Liver (tissue), 9 donors: ENCODE measurements around the gene VPS72. TPM values are rescaled to one million over a fixed set of nuclear protein-coding genes. Genes with fewer than 3 reads are reported as not detected.

ENCODE experiments used
- DNase-seq: peaks from one replicate; pipeline ENCODE4 v3.0.0-alpha.2; 2017; ENCODE audit warnings: low spot score
- H3K27ac ChIP-seq, 2 donors: one replicate each; pipeline ENCODE4 v1.7.0; 2013; ENCODE audit warnings: inconsistent platforms in 2 of 2, low read length in 2 of 2, control low read depth in 1 of 2, low read depth in 1 of 2, mild to moderate bottlenecking in 1 of 2
- H3K27me3 ChIP-seq, 4 donors: one replicate each; pipeline versions ENCODE4 v1.6.1 to v1.7.0; 2013; ENCODE audit warnings: low read length in 3 of 4, inconsistent platforms in 1 of 4, mild to moderate bottlenecking in 1 of 4, moderate library complexity in 1 of 4; ENCODE audit not compliant: control insufficient read depth in 4 of 4, insufficient read depth in 4 of 4
- H3K36me3 ChIP-seq, 4 donors: one replicate each; pipeline versions ENCODE4 v1.6.1 to v1.7.0; 2013; ENCODE audit warnings: low read length in 3 of 4, mild to moderate bottlenecking in 3 of 4, low read depth in 1 of 4, moderate library complexity in 1 of 4; ENCODE audit not compliant: control insufficient read depth in 4 of 4, insufficient read depth in 3 of 4
- H3K4me1 ChIP-seq, 4 donors: one replicate each; pipeline versions ENCODE4 v1.6.1 to v1.7.0; 2013; ENCODE audit warnings: low read length in 3 of 4, mild to moderate bottlenecking in 3 of 4, moderate library complexity in 1 of 4; ENCODE audit not compliant: control insufficient read depth in 4 of 4, insufficient read depth in 4 of 4
- H3K4me3 ChIP-seq, 3 donors: one replicate each; pipeline versions ENCODE4 v1.6.1 to v1.7.0; 2013; ENCODE audit warnings: low read length in 3 of 3, control low read depth in 1 of 3, low read depth in 1 of 3, mild to moderate bottlenecking in 1 of 3
- H3K9ac ChIP-seq, 2 donors: one replicate each; pipeline ENCODE4 v1.7.0; 2013; ENCODE audit warnings: low read length in 2 of 2, mild to moderate bottlenecking in 2 of 2, moderate library complexity in 2 of 2, control low read depth in 1 of 2, low read depth in 1 of 2
- H3K9me3 ChIP-seq, 4 donors: one replicate each; pipeline versions ENCODE4 v1.6.1 to v1.7.0; 2013; ENCODE audit warnings: low read length in 3 of 4; ENCODE audit not compliant: control insufficient read depth in 4 of 4
- ATF3 ChIP-seq: IDR thresholded peaks from 2 replicates; pipeline ENCODE4 v1.6.1; 2016; ENCODE audit warnings: antibody characterized with exemption
- EGR1 ChIP-seq, 2 donors: IDR thresholded peaks; 2 replicates each; pipeline ENCODE4 v1.6.1; 2016 to 2018; ENCODE audit warnings: antibody characterized with exemption in 2 of 2, low read depth in 2 of 2
- FOXA1 ChIP-seq: IDR thresholded peaks from 2 replicates; pipeline ENCODE4 v1.6.1; 2016; ENCODE audit warnings: antibody characterized with exemption
- FOXA2 ChIP-seq: IDR thresholded peaks from 2 replicates; pipeline ENCODE4 v1.6.1; 2016; ENCODE audit warnings: antibody characterized with exemption
- GABPA ChIP-seq, 2 donors: IDR thresholded peaks in 1 of 2; conservative IDR thresholded peaks in 1 of 2; 2 replicates each; pipeline ENCODE4 v1.6.1; 2016; ENCODE audit warnings: antibody characterized with exemption in 2 of 2, mild to moderate bottlenecking in 1 of 2, moderate library complexity in 1 of 2
- HNF4A ChIP-seq, 2 donors: conservative IDR thresholded peaks; 2 replicates each; pipeline ENCODE4 v1.6.1; 2016; ENCODE audit warnings: antibody characterized with exemption in 2 of 2, mild to moderate bottlenecking in 2 of 2
- HNF4G ChIP-seq: IDR thresholded peaks from 2 replicates; pipeline ENCODE4 v1.6.1; 2016; ENCODE audit warnings: antibody characterized with exemption
- JUND ChIP-seq, 2 donors: IDR thresholded peaks; 2 replicates each; pipeline ENCODE4 v1.6.1; 2016; ENCODE audit warnings: antibody characterized with exemption in 2 of 2
- NR2F2 ChIP-seq: IDR thresholded peaks from 2 replicates; pipeline ENCODE4 v1.6.1; 2016; ENCODE audit warnings: antibody characterized with exemption
- RAD21 ChIP-seq, 2 donors: IDR thresholded peaks; 2 replicates each; pipeline ENCODE4 v1.6.1; 2016; ENCODE audit warnings: antibody characterized with exemption in 2 of 2, mild to moderate bottlenecking in 2 of 2
- REST ChIP-seq: IDR thresholded peaks from 2 replicates; pipeline ENCODE4 v1.6.1; 2016; ENCODE audit warnings: antibody characterized with exemption, mild to moderate bottlenecking
- RXRA ChIP-seq, 2 donors: IDR thresholded peaks; 2 replicates each; pipeline ENCODE4 v1.6.1; 2017 to 2018; ENCODE audit warnings: antibody characterized with exemption in 2 of 2, mild to moderate bottlenecking in 1 of 2
- SP1 ChIP-seq: IDR thresholded peaks from 2 replicates; pipeline ENCODE4 v1.6.1; 2018; ENCODE audit warnings: antibody characterized with exemption, mild to moderate bottlenecking
- TAF1 ChIP-seq: conservative IDR thresholded peaks from 2 replicates; pipeline ENCODE4 v1.6.1; 2016; ENCODE audit warnings: antibody characterized with exemption, mild to moderate bottlenecking
- YY1 ChIP-seq: IDR thresholded peaks from 2 replicates; pipeline ENCODE4 v1.6.1; 2016; ENCODE audit warnings: antibody characterized with exemption, mild to moderate bottlenecking
- WGBS: extraction: QIAGEN DNeasy Blood & Tissue Kit; methylation state at CpG from one replicate; pipeline ENCODE4 v1.1.7; 2013; 5-methylcytosine and 5-hydroxymethylcytosine counted together
- polyA plus RNA-seq, 2 donors: library from polyadenylated mRNA; stranded (reverse) in 1 of 2; unstranded in 1 of 2; fragments of 200-250 nt in 1 of 2; fragments of >200 nt in 1 of 2; fragmentation: Nextera tagmentation in 1 of 2; extraction: Ambion mirVana in 1 of 2; gene quantifications; one replicate each; pipeline versions ENCODE4 v1.2.1 to v1.2.3, GENCODE V29; 2013 to 2015
- total RNA-seq, 2 donors: library from RNA; depleted of rRNA; stranded (reverse); fragments of >200 nt; gene quantifications; one replicate each; pipeline ENCODE4 v1.2.3, GENCODE V29; 2014
- TF ChIP-seq, protein P1 (sequence below): IDR thresholded peaks from 2 replicates; pipeline ENCODE4 v1.6.1; 2016; ENCODE audit warnings: antibody characterized with exemption
- TF ChIP-seq, protein P2 (sequence below): IDR thresholded peaks from 2 replicates; pipeline ENCODE4 v1.6.1; 2016; ENCODE audit warnings: antibody characterized with exemption
- TF ChIP-seq, protein P3 (sequence below): fragments of 150-350 bp; IDR thresholded peaks from 2 replicates; pipeline ENCODE4 v1.5.1; 2017; ENCODE audit warnings: improper control_type of control experiment, low read depth, low read length; ENCODE audit not compliant: missing input control
- donor health status: healthy.
- donor health status: healthy.
- donor health status: healthy.
- donor health status: healthy.
- donor health status: healthy.

Gene VPS72
- total and polyA plus RNA-seq, 4 donors = 10.7 to 16.0 (median 11.9) TPM

GRCh38 chr1:151146412-151147131, 43.4 kb downstream of the VPS72 start, which contains the start of gene SEMA6C:
Gene SEMA6C, minus strand, starts transcription at chr1:151146631. Its CDS starts 4,010 bp downstream, at chr1:151142621.
- peak within 1 kb of the TSS; percentile 64 to 82 (median 65) for H3K4me3 ChIP-seq
- H3K4me1 ChIP-seq = peaks cover 0 to 25% (median 16%) of the 10 kb centered on the region in 4 donors
- TF ChIP-seq, protein P1, sequence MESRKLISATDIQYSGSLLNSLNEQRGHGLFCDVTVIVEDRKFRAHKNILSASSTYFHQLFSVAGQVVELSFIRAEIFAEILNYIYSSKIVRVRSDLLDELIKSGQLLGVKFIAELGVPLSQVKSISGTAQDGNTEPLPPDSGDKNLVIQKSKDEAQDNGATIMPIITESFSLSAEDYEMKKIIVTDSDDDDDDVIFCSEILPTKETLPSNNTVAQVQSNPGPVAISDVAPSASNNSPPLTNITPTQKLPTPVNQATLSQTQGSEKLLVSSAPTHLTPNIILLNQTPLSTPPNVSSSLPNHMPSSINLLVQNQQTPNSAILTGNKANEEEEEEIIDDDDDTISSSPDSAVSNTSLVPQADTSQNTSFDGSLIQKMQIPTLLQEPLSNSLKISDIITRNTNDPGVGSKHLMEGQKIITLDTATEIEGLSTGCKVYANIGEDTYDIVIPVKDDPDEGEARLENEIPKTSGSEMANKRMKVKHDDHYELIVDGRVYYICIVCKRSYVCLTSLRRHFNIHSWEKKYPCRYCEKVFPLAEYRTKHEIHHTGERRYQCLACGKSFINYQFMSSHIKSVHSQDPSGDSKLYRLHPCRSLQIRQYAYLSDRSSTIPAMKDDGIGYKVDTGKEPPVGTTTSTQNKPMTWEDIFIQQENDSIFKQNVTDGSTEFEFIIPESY = no peak
- TF ChIP-seq FOXA1 (peak; percentile 33), YY1 (peak; percentile 57), GABPA (IDR thresholded peaks at IDR 0.05 in 1 of 2, conservative IDR thresholded peaks at IDR 0.05 in 1 of 2) (peak in 1 of 2 donors; percentile 27), RAD21 (IDR thresholded peaks at IDR 0.05) (peak in 1 of 2 donors; percentile 35), NR2F2 (no peak), JUND (IDR thresholded peaks at IDR 0.05) (no peak), SP1 (peak; percentile 68), RXRA (IDR thresholded peaks at IDR 0.05) (peak; percentile 7 to 20), REST (peak; percentile 86), TAF1 (peak; percentile 90), ATF3 (no peak), HNF4G (no peak), EGR1 (IDR thresholded peaks at IDR 0.05; ENCODE audit: low read depth in 2 of 2) (no peak), HNF4A (conservative IDR thresholded peaks at IDR 0.05) (peak; percentile 53 to 79), FOXA2 (no peak)
- TF ChIP-seq, protein P2, sequence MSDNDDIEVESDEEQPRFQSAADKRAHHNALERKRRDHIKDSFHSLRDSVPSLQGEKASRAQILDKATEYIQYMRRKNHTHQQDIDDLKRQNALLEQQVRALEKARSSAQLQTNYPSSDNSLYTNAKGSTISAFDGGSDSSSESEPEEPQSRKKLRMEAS = no peak
- TF ChIP-seq, protein P3, sequence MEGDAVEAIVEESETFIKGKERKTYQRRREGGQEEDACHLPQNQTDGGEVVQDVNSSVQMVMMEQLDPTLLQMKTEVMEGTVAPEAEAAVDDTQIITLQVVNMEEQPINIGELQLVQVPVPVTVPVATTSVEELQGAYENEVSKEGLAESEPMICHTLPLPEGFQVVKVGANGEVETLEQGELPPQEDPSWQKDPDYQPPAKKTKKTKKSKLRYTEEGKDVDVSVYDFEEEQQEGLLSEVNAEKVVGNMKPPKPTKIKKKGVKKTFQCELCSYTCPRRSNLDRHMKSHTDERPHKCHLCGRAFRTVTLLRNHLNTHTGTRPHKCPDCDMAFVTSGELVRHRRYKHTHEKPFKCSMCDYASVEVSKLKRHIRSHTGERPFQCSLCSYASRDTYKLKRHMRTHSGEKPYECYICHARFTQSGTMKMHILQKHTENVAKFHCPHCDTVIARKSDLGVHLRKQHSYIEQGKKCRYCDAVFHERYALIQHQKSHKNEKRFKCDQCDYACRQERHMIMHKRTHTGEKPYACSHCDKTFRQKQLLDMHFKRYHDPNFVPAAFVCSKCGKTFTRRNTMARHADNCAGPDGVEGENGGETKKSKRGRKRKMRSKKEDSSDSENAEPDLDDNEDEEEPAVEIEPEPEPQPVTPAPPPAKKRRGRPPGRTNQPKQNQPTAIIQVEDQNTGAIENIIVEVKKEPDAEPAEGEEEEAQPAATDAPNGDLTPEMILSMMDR = no peak
- H3K9me3 ChIP-seq = no peaks in the 10 kb centered on the region
- H3K27me3 ChIP-seq = no peaks in the 10 kb centered on the region
- H3K27ac ChIP-seq = peak within 1 kb of the TSS; percentile 40 to 75
- peak within 1 kb of the TSS in 1 of 2 donors; percentile 12 for H3K9ac ChIP-seq
- under 1% methylated on average over 61 of the region's 61 CpGs for WGBS
- H3K36me3 ChIP-seq = peaks cover 0 to 2% (median 0%) of the 10 kb centered on the region in 4 donors
- peak; percentile 92 for DNase-seq
